Measurements from ENCODE around the gene ASIC4.
A peak's percentile ranks its signal among the peaks of the same experiment; 100 is the strongest.

The ASIC4 gene

DNA sequence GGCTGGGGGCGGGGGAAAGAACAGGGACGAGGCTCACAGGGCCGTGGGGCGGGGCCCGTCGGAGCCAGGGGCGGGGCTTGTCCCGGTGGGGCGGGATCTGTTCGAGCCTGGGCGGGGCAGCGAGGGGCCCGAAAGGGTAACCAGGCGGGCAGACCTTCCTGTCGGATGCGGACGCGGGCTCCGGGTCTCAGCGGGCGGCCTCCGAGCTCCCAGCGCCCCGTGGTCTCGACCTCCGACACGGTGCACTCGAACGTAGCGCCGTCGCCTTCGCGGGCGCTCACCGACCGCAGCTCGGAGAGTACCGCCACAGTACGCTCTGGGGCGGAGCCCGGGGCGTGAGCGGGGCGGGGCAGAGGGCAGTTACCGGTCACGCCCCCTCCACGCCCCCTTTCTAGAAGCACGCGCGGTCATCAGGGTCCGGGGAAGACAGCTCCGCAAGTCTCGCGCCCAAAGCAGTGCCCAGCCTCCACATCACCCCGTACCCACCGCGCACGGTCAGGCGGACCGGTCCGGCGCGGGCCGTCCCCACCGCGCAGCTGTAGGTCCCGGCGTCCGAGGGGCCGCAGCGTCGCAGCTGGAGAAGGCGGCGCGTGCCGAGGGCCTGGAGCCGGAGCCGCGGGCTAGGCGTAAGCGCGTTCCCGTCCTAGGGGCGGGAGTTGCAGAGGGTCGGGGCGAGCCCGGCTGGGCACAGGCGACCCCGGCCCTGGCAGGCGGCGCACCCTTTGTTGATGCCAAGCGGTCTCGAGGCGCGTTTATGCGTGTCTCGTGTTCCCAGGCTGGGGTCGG, 38.3 kb downstream of the ASIC4 start:
- TF ChIP-seq, protein P1, sequence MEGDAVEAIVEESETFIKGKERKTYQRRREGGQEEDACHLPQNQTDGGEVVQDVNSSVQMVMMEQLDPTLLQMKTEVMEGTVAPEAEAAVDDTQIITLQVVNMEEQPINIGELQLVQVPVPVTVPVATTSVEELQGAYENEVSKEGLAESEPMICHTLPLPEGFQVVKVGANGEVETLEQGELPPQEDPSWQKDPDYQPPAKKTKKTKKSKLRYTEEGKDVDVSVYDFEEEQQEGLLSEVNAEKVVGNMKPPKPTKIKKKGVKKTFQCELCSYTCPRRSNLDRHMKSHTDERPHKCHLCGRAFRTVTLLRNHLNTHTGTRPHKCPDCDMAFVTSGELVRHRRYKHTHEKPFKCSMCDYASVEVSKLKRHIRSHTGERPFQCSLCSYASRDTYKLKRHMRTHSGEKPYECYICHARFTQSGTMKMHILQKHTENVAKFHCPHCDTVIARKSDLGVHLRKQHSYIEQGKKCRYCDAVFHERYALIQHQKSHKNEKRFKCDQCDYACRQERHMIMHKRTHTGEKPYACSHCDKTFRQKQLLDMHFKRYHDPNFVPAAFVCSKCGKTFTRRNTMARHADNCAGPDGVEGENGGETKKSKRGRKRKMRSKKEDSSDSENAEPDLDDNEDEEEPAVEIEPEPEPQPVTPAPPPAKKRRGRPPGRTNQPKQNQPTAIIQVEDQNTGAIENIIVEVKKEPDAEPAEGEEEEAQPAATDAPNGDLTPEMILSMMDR (IDR thresholded peaks at IDR 0.05; ENCODE audit: low read depth, low read length) = no peak
- peaks cover 5% of the 10 kb centered on the region; the same call in 1 of the 2 replicates for H3K4me1 ChIP-seq
- H3K36me3 ChIP-seq = peaks cover 5% of the 10 kb centered on the region
- no peaks in the 10 kb centered on the region for H3K9me3 ChIP-seq
- peak; percentile 96 for DNase-seq
- H3K27me3 ChIP-seq = no peaks in the 10 kb centered on the region
- peak overlapping the region; percentile 72 for H3K4me3 ChIP-seq (ENCODE audit: low read depth, low read length)

DNA sequence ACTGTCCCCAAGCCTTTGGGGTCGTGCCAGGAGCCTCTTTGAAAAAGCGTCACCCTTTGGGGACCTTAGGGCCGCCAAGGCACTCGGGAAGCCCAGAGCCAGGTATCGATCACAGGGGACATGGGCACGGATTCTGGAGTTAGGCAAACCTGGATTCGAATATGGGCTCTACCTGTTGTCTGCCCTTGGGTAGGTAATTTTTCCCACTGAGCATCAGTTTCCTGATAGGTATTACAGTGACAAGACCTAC, 38.8 kb downstream of the ASIC4 start:
- Histone ChIP-seq H3K4me3 (ENCODE audit: low read depth, low read length) (peak overlapping the region; percentile 72), H3K27me3 (no peaks in the 10 kb centered on the region), H3K9me3 (no peaks in the 10 kb centered on the region), H3K36me3 (peaks cover 5% of the 10 kb centered on the region), H3K4me1 (peaks cover 5% of the 10 kb centered on the region; the same call in 1 of the 2 replicates)
- TF ChIP-seq, protein P1 (IDR thresholded peaks at IDR 0.05; ENCODE audit: low read depth, low read length) = no peak
- no peak for DNase-seq

DNA sequence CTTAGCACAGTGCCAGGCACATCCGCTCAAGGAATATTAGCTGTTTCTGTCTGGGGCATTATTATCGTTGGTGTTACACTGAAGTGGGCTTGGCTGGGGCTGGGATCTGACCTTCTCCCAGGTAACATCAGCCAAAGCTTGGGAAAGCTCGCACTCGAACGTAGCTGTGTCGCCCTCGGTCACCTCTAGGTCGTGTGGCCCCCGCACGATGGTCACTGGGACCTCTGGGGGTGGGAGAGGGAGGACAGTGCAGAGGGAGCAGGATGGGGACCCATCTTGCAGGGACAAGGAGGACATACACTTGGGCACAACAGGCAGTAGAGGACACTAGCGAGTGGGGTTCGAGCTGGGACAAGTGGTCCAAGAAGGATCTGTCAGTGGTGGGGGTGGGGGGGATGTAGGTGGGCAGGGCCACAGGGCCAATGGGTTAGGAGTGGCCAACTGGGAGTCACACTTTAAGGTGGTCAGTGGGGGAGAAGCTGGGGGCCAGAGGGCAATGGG, 39.2 kb downstream of the ASIC4 start:
- Histone ChIP-seq H3K9me3 (no peaks in the 10 kb centered on the region), H3K4me3 (ENCODE audit: low read depth, low read length) (peak overlapping the region; percentile 72; the same call in 1 of the 2 replicates), H3K27me3 (no peaks in the 10 kb centered on the region), H3K36me3 (peaks cover 5% of the 10 kb centered on the region), H3K4me1 (peaks cover 5% of the 10 kb centered on the region; the same call in 1 of the 2 replicates)
- no peak for DNase-seq
- TF ChIP-seq, protein P1 (IDR thresholded peaks at IDR 0.05; ENCODE audit: low read depth, low read length) = no peak

GRCh38 chr2:219554350-219554749, 40.1 kb downstream of the ASIC4 start:
- Histone ChIP-seq H3K4me3 (ENCODE audit: low read depth, low read length) (no peak overlapping the region), H3K4me1 (peaks cover 5% of the 10 kb centered on the region; the same call in 1 of the 2 replicates), H3K9me3 (no peaks in the 10 kb centered on the region), H3K27me3 (no peaks in the 10 kb centered on the region), H3K36me3 (peaks cover 5% of the 10 kb centered on the region)
- TF ChIP-seq, protein P1 (IDR thresholded peaks at IDR 0.05; ENCODE audit: low read depth, low read length) = no peak
- no peak for DNase-seq

DNA sequence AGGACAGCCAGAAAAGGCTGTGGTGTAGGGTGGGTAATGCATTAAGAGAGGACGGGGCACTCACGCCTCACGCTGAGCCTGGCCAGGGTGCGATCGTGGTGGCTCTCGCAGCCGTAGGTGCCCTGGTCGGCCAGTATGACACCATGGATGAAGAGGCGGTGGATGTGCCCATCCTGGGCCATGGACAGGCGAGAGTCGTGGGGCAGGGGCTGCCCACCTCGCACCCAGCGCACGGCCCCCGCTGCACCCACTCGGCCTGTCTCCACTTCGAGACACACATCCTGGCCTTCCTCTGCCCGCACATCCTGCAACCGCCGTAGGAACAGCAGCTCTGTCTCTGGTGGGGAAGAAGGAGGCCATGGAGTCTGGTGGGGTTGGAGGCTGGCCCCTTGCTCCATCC, 41.7 kb downstream of the ASIC4 start:
- Histone ChIP-seq H3K9me3 (no peaks in the 10 kb centered on the region), H3K36me3 (peaks cover under 1% of the 10 kb centered on the region; the same call in 1 of the 2 replicates), H3K4me1 (peaks cover 9% of the 10 kb centered on the region; the same call in 1 of the 2 replicates), H3K27me3 (no peaks in the 10 kb centered on the region), H3K4me3 (ENCODE audit: low read depth, low read length) (no peak overlapping the region)
- no peak for DNase-seq
- TF ChIP-seq, protein P1 (IDR thresholded peaks at IDR 0.05; ENCODE audit: low read depth, low read length) = no peak

GRCh38 chr2:219556413-219556812, 42.1 kb downstream of the ASIC4 start:
- no peaks in the 10 kb centered on the region for H3K9me3 ChIP-seq
- peaks cover 3% of the 10 kb centered on the region; the same call in 1 of the 2 replicates for H3K36me3 ChIP-seq
- no peak overlapping the region for H3K4me3 ChIP-seq (ENCODE audit: low read depth, low read length)
- TF ChIP-seq, protein P1 (IDR thresholded peaks at IDR 0.05; ENCODE audit: low read depth, low read length) = no peak
- H3K27me3 ChIP-seq = no peaks in the 10 kb centered on the region
- DNase-seq = no peak
- peaks cover 12% of the 10 kb centered on the region; the same call in 1 of the 2 replicates for H3K4me1 ChIP-seq
